HTERT RPE-1 (cell line): ENCODE results near the gene KIF5C.

Experiments
- in situ Hi-C: fragments of 300-500 bp; cut with MboI; formaldehyde crosslinking; loops from 4 replicates; pipeline ENCODE4 v1.14.3; 2020; ENCODE audit warnings: low sequenced_read_pairs

KIF5C gene

GRCh38 chr2:149038442-149039212 lies 163.6 kb downstream of the KIF5C start, which contains the start of gene LYPD6B:
Gene LYPD6B (plus strand): TSS chr2:149038699. CDS start chr2:149130949, 92,250 bp downstream.
- in situ Hi-C loops: no loop called here

GRCh38 chr2:149039213-149039724 lies 164.2 kb downstream of the KIF5C start:
- in situ Hi-C loops: no loop called here

GRCh38 chr2:149040451-149040850 lies 165.4 kb downstream of the KIF5C start:
- in situ Hi-C loops: no loop called here

GRCh38 chr2:149041482-149041881 lies 166.5 kb downstream of the KIF5C start:
- in situ Hi-C loops: no loop called here

GRCh38 chr2:149042881-149043280 lies 167.9 kb downstream of the KIF5C start:
- in situ Hi-C loops: no loop called here

GRCh38 chr2:149044500-149044899 lies 169.5 kb downstream of the KIF5C start:
- in situ Hi-C loops: no loop called here

GRCh38 chr2:149047118-149047517 lies 172.1 kb downstream of the KIF5C start:
- in situ Hi-C loops: no loop called here

- in situ Hi-C loops: no loop called here
These were observed 174.1 kb downstream of the KIF5C start for GRCh38 chr2:149049142-149049541.

GRCh38 chr2:149050188-149050587 lies 175.2 kb downstream of the KIF5C start:
- in situ Hi-C loops: no loop called here

GRCh38 chr2:149055751-149056150 lies 180.7 kb downstream of the KIF5C start:
- in situ Hi-C loops: no loop called here

- in situ Hi-C loops: no loop called here
These were observed 181.7 kb downstream of the KIF5C start for GRCh38 chr2:149056541-149057255.

- in situ Hi-C loops: no loop called here
These were observed 182.4 kb downstream of the KIF5C start for GRCh38 chr2:149057401-149057800.

- in situ Hi-C loops: no loop called here
These were observed 183.9 kb downstream of the KIF5C start for GRCh38 chr2:149058936-149059335.

- in situ Hi-C loops: no loop called here
These were observed 184.8 kb downstream of the KIF5C start for GRCh38 chr2:149059822-149060221.

GRCh38 chr2:149061133-149061745 lies 186.2 kb downstream of the KIF5C start:
- in situ Hi-C loops: no loop called here

GRCh38 chr2:149062531-149062930 lies 187.5 kb downstream of the KIF5C start:
- in situ Hi-C loops: no loop called here

GRCh38 chr2:149063177-149063576 lies 188.2 kb downstream of the KIF5C start:
- in situ Hi-C loops: no loop called here

- in situ Hi-C loops: no loop called here
These were observed 189.4 kb downstream of the KIF5C start for GRCh38 chr2:149064365-149064841.

GRCh38 chr2:149064856-149065630 lies 190.0 kb downstream of the KIF5C start:
- in situ Hi-C loops: no loop called here

- in situ Hi-C loops: no loop called here
These were observed 193.4 kb downstream of the KIF5C start for GRCh38 chr2:149068225-149068995.
